Heart right ventricle (tissue), 16 donors: ENCODE data around the gene GABPB2. TPM values are rescaled to one million over a fixed set of nuclear protein-coding genes. Genes with fewer than 3 reads are reported as not detected.
A peak's percentile ranks its signal among the peaks of the same experiment; 100 is the strongest.

Source experiments
- ATAC-seq, 8 donors: fragments of 200-7000 bp; cut with Tn5 transposase; one replicate each; pipeline ENCODE4 v1.9.1; 2020; ENCODE audit warnings: mild to moderate bottlenecking in 8 of 8, moderate library complexity in 8 of 8, moderate number of reproducible peaks in 1 of 8
- DNase-seq, 2 donors: peaks; one replicate each; pipeline ENCODE4 v3.0.0-alpha.2; 2020
- H3K27ac ChIP-seq, 10 donors: fragments of 200-600 bp; sonication (generic) in 2 of 10; one replicate each; pipeline versions ENCODE4 v1.5.0 to v1.8.0; 2020 to 2022; ENCODE audit warnings: mild to moderate bottlenecking in 3 of 10
- H3K27me3 ChIP-seq, 7 donors: fragments of 200-600 bp; one replicate each; pipeline ENCODE4 v1.8.0; 2021 to 2022; ENCODE audit warnings: mild to moderate bottlenecking in 2 of 7
- H3K36me3 ChIP-seq, 9 donors: fragments of 200-600 bp; sonication (generic) in 1 of 9; one replicate each; pipeline versions ENCODE4 v1.5.0 to v1.8.0; 2020 to 2022; ENCODE audit warnings: mild to moderate bottlenecking in 2 of 9
- H3K4me1 ChIP-seq, 9 donors: fragments of 200-600 bp; sonication (generic) in 1 of 9; one replicate each; pipeline versions ENCODE4 v1.5.0 to v1.8.0; 2020 to 2022; ENCODE audit warnings: mild to moderate bottlenecking in 4 of 9
- H3K4me3 ChIP-seq, 10 donors: fragments of 200-600 bp; sonication (generic) in 2 of 10; one replicate each; pipeline versions ENCODE4 v1.5.0 to v1.8.0; 2020 to 2022; ENCODE audit warnings: mild to moderate bottlenecking in 7 of 10, moderate library complexity in 2 of 10
- H3K9me3 ChIP-seq, 11 donors: fragments of 200-600 bp in 10 of 11; sonication (generic) in 2 of 11; one replicate each; pipeline versions ENCODE4 v1.5.0 to v1.8.0; 2013 to 2022; ENCODE audit warnings: mild to moderate bottlenecking in 2 of 11, control low read depth in 1 of 11, moderate library complexity in 1 of 11
- CTCF ChIP-seq, 9 donors: fragments of 200-600 bp; sonication (generic) in 2 of 9; IDR thresholded peaks; one replicate each; pipeline versions ENCODE4 v1.5.0 to v1.8.0; 2021 to 2022; ENCODE audit warnings: antibody characterized with exemption in 9 of 9, mild to moderate bottlenecking in 5 of 9, moderate library complexity in 1 of 9
- WGBS, 2 donors: extraction: QIAGEN DNeasy Blood & Tissue Kit; methylation state at CpG; one replicate each; pipeline ENCODE4 v1.1.7; 2013; ENCODE audit warnings: inconsistent platforms in 1 of 2; 5-methylcytosine and 5-hydroxymethylcytosine counted together
- intact Hi-C, 10 donors: fragments of 100-400 bp; cut with DNase I; formaldehyde crosslinking; loops; one replicate each; pipeline versions ENCODE4 v1.11.1 to v1.14.2; 2022
- long read RNA-seq, 3 donors: library from polyadenylated mRNA; unstranded; transcript quantifications; one replicate each; pipeline ENCODE4 v2.0.0, GENCODE V29; 2020 to 2021
- polyA plus RNA-seq, 2 donors: library from polyadenylated mRNA; stranded (reverse); fragments of 200-250 nt; gene quantifications; one replicate each; pipeline ENCODE4 v1.2.3, GENCODE V29; 2013
- total RNA-seq, 10 donors: library from RNA; stranded (reverse); fragmentation: NEBNext Ultra II Directional in 3 of 10; extraction: Animal tissue kit (Norgen Biotek cat#: 25700) in 3 of 10; gene quantifications; one replicate each; pipeline versions ENCODE4 v1.2.1 to v1.2.4, GENCODE V29; 2021 to 2023
- donor health status: Arrhythmogenic right ventricular cardiomyopathy.
- donor health status: ischemic (EF 13 %, LVEDD 7.1; RV severe dilation, severe dysfunction).
- donor health status: healthy with polysubstance abuse.
- donor health status: DM: no; HTN: yes; CAD: no.
- donor health status: DM: no; HTN: no; CAD: no.
- donor health status: ischemic (EF 25% LVEDD 6.9; RV normal size, moderate dysfunction).
- donor health status: ischemic (EF 25% LVEDD 5.7; RV mildly dilated, moderate dysfunction).
- donor health status: healthy.
- donor health status: DM: yes; HTN: yes; CAD: no.
- donor health status: Ischemic cardiomyopathy.
- donor health status: ischemic (EF 35%, LVEDD 5.7; RV mildly dilated, moderate dysfunction).
- donor health status: nonischemic (EF 11% LVEDD 7.7; RV severe dilation, severe dysfunction).
- donor health status: DM: yes; HTN: yes; CAD: no.
- donor health status: PGD.
- donor health status: ischemic (EF 29% LVEDD 5.4; RV normal size, mild dysfunction).
- donor health status: nonischemic (EF 23%, LVEDD 6.1; RV moderate dilation, normal function).

GABPB2 gene
- total RNA-seq, result 10 to 100 TPM in 9 of 10 donors, 1 to 10 TPM in 1; 9.1 to 14.4 (median 10.6) TPM
- 10 to 100 TPM in 1 of 2 donors, 1 to 10 TPM in 1; 3.4 to 11.4 TPM for polyA plus RNA-seq
- long read RNA-seq, donor 1, full-length matches to known transcripts, result 1 of 4 reads
- long read RNA-seq, donor 1, partial matches to known transcripts, result 0 of 4 reads
- long read RNA-seq, donor 1, other reads (novel, unspliced or antisense), result 3 of 4 reads
- long read RNA-seq, donor 2, partial matches to known transcripts, result 0 of 2 reads
- long read RNA-seq, donor 2, other reads (novel, unspliced or antisense), result 2 of 2 reads
- long read RNA-seq, donor 3, full-length matches to known transcripts, result 1 of 8 reads
- long read RNA-seq, donor 3, partial matches to known transcripts, result 0 of 8 reads
- long read RNA-seq, donor 3, other reads (novel, unspliced or antisense), result 7 of 8 reads

DNA sequence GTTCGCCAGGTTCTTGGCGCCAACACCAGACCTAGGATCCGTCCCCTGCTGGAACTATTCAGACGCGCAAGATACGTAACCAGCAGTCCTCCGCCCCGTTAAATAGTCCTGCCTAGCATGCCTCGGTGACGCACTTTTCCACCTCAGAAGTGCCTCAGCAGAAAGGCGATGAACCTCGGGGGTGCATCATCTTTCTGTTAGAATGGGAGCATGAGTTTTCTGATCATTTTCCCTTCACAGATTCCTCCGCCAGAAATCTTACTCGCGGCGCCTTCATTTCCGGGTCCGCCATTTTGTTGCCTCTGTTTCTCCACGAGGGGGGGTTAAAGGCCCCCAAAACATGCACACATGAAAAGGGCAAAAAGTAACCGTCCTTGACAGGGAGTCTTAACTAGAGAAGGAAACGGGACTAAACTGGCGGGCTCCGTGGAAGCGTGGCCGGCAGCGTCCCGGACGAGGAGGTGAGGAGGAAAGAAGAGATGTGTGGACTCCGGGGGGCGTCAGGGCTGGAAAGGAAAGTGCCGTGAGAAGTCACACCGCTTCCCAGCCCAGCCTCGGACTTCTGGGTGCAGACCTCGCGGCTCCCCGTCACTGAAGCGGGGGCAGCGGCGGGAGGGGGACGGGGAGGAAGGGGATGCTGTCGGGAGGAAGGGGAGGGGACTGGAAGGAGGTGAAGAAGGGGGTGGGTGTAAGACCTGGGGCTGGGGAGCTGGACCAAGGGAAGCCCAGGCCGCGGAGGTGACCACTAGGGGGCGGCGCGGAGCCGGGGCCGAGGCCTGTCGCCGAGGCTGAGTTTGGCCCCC is at the start of gene GABPB2:
GABPB2 (plus strand) TSS at position 288 of the 803 bp plus-strand sequence. CDS start 17,429 bp downstream, outside the sequence.
- Histone ChIP-seq H3K36me3 (peaks cover 0 to 26% (median 0%) of the 10 kb centered on the region in 9 donors), H3K4me1 (peaks cover 4 to 29% (median 20%) of the 10 kb centered on the region in 9 donors), H3K9me3 (no peaks in the 10 kb centered on the region), H3K4me3 (peak within 1 kb of the TSS; percentile 51 to 95 (median 78)), H3K27me3 (no peaks in the 10 kb centered on the region), H3K27ac (peak within 1 kb of the TSS; percentile 96 to 100 (median 99))
- DNase-seq (peak; percentile 93 to 96), ATAC-seq (peak; percentile 92 to 97 (median 96))
- peak in 8 of 9 donors; percentile 91 to 98 (median 94) for TF ChIP-seq CTCF (IDR thresholded peaks at IDR 0.05)
- intact Hi-C loops, result loop anchor here in 5 of 10 donors (1.0 to 10.0 kb wide), 7 partner anchors 10 to 77 kb away; partner anchors contain the start of genes C1orf56 (in 1 of the 5), MLLT11 (in 1 of the 5) and SEMA6C (in 1 of the 5)
- WGBS, 2 donors, result 0 to 1% methylated on average over 50 of the region's 50 CpGs

- TF ChIP-seq CTCF (IDR thresholded peaks at IDR 0.05), result peak; percentile 56 to 85 (median 74)
- ATAC-seq (peak; percentile 88 to 94 (median 90)), DNase-seq (peak; percentile 76 to 91)
- Histone ChIP-seq H3K36me3 (peaks cover 0 to 82% (median 35%) of the 10 kb centered on the region in 9 donors), H3K27me3 (no peaks in the 10 kb centered on the region), H3K9me3 (no peaks in the 10 kb centered on the region), H3K4me1 (peaks cover 3 to 19% (median 12%) of the 10 kb centered on the region in 9 donors), H3K4me3 (no peak overlapping the region), H3K27ac (peak overlapping the region; percentile 13 to 93 (median 83))
- intact Hi-C loops, result loop anchor here in 6 of 10 donors (1.0 to 10.0 kb wide), 9 partner anchors 33 to 133 kb away; partner anchors contain the start of genes GABPB2 (in 4 of the 6), TNFAIP8L2 (in 4 of the 6), CDC42SE1 (in 2 of the 6) and SEMA6C (in 1 of the 6)
- WGBS, 2 donors, result 16 to 23% methylated on average over 6 of the region's 6 CpGs
Observed at GRCh38 chr1:151024540-151025146, 45.9 kb upstream of the GABPB2 start.

DNA sequence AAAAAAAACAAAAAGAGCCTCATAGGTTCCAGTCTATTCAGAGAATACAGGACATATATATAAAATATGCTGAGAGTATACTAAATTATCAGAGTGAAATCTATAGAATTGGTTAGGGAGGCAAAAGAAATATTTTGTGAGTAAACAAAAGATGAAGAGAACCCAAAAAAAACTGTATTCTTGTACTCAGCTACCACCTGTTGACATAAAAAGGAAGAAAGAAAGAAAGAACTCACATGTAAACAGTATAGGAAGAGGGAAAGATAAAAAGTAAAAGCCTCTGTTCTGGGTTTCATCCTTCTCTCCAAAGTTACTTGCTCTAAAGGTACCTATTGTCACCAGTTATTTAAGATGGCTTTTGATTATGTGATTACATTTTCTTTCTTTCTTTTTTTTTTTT is 44.1 kb upstream of the GABPB2 start:
- H3K27me3 ChIP-seq, result no peaks in the 10 kb centered on the region
- ATAC-seq (no peak), DNase-seq (no peak)
- intact Hi-C loops, result loop anchor here in 3 of 10 donors (5.0 to 10.0 kb wide), 3 partner anchors 48 to 131 kb away; partner anchors contain the start of genes TNFAIP8L2 (in 2 of the 3) and GABPB2 (in 1 of the 3)
- TF ChIP-seq CTCF (IDR thresholded peaks at IDR 0.05), result no peak
- H3K9me3 ChIP-seq, result no peaks in the 10 kb centered on the region
- H3K27ac ChIP-seq, result no peak overlapping the region
- peaks cover 0 to 84% (median 48%) of the 10 kb centered on the region in 9 donors for H3K36me3 ChIP-seq
- H3K4me1 ChIP-seq, result peaks cover 3 to 19% (median 12%) of the 10 kb centered on the region in 9 donors
- H3K4me3 ChIP-seq, result no peak overlapping the region
